HepG2 (cell line): ENCODE results near the gene EVA1A. TPM values are rescaled to one million over a fixed set of nuclear protein-coding genes. Genes with fewer than 3 reads are reported as not detected.

Source experiments
- MIER2 ChIP-seq: IDR thresholded peaks from 2 replicates; pipeline ENCODE4 v1.6.1; 2016; ENCODE audit warnings: missing biosample characterization, missing genetic modification reagents
- MIER3 ChIP-seq: IDR thresholded peaks from 2 replicates; pipeline ENCODE4 v1.6.1; 2016; ENCODE audit warnings: missing compliant biosample characterization, borderline replicate concordance
- NFRKB ChIP-seq: fragments of 450-650 bp; IDR thresholded peaks from 2 replicates; pipeline ENCODE4 v1.6.1; 2017
- PAXIP1 ChIP-seq: sonication (generic); formaldehyde crosslinking; conservative IDR thresholded peaks from 2 replicates; pipeline ENCODE4 v1.4.0; 2020; ENCODE audit warnings: mild to moderate bottlenecking, missing genetic modification reagents, moderate library complexity
- STAG1 ChIP-seq: sonication (generic); formaldehyde crosslinking; IDR thresholded peaks from 2 replicates; pipeline ENCODE4 v1.4.0; 2020; ENCODE audit warnings: missing genetic modification reagents
- TGIF2 ChIP-seq: IDR thresholded peaks from 2 replicates; pipeline ENCODE4 v1.6.1; 2016; ENCODE audit warnings: control low read depth, missing compliant biosample characterization
- ZNF136 ChIP-seq: sonication (generic); formaldehyde crosslinking; IDR thresholded peaks from 2 replicates; pipeline ENCODE4 v1.8.1; 2022; ENCODE audit warnings: low read depth, mild to moderate bottlenecking, moderate library complexity, missing genetic modification reagents
- ZNF724P ChIP-seq: sonication (generic); formaldehyde crosslinking; IDR thresholded peaks from 2 replicates; pipeline ENCODE4 v1.8.0; 2022; ENCODE audit warnings: missing genetic modification reagents, borderline replicate concordance
- ZNF737 ChIP-seq: sonication (generic); formaldehyde crosslinking; IDR thresholded peaks from 2 replicates; pipeline ENCODE4 v1.5.0; 2020; ENCODE audit warnings: missing genetic modification reagents, mild to moderate bottlenecking, borderline replicate concordance
- polyA plus RNA-seq, 8 experiments: library from polyadenylated mRNA; depleted of rRNA in 3 of 8; stranded (reverse) in 7 of 8; unstranded in 1 of 8; fragments of >200 nt; fragmentation: Illumina TruSeq in 4 of 8; extraction: Trizol in 4 of 8; gene quantifications; 2 replicates each; pipeline versions ENCODE4 v1.2.1 to v1.2.3, GENCODE V29; 2011 to 2016; ENCODE audit warnings: low read depth in 4 of 8, missing spikeins in 1 of 8, mixed read lengths in 1 of 8; ENCODE audit not compliant: insufficient read depth in 1 of 8
- total RNA-seq, 5 experiments: library from RNA; depleted of rRNA; stranded (reverse); fragments of >200 nt; fragmentation: Illumina TruSeq; extraction: Trizol; gene quantifications; 2 replicates each; pipeline ENCODE4 v1.2.3, GENCODE V29; 2016; ENCODE audit warnings: low read depth in 1 of 5
- TF ChIP-seq, protein P1 (sequence below): sonication (generic); formaldehyde crosslinking; IDR thresholded peaks from 2 replicates; pipeline ENCODE4 v1.4.0; 2020; ENCODE audit warnings: missing genetic modification reagents
- TF ChIP-seq, protein P2 (sequence below): sonication (generic); formaldehyde crosslinking; conservative IDR thresholded peaks from 2 replicates; pipeline ENCODE4 v1.4.0; 2020; ENCODE audit warnings: missing genetic modification reagents
- TF ChIP-seq, protein P3 (sequence below): sonication (generic); formaldehyde crosslinking; IDR thresholded peaks from 2 replicates; pipeline ENCODE4 v1.4.0; 2020; ENCODE audit warnings: missing genetic modification reagents

Gene EVA1A
- total and polyA plus RNA-seq, 2 of the 13 experiments (the other 11 are each of a cell fraction or from before 2014, with no cell fraction given): 57.5 to 57.8 TPM

DNA sequence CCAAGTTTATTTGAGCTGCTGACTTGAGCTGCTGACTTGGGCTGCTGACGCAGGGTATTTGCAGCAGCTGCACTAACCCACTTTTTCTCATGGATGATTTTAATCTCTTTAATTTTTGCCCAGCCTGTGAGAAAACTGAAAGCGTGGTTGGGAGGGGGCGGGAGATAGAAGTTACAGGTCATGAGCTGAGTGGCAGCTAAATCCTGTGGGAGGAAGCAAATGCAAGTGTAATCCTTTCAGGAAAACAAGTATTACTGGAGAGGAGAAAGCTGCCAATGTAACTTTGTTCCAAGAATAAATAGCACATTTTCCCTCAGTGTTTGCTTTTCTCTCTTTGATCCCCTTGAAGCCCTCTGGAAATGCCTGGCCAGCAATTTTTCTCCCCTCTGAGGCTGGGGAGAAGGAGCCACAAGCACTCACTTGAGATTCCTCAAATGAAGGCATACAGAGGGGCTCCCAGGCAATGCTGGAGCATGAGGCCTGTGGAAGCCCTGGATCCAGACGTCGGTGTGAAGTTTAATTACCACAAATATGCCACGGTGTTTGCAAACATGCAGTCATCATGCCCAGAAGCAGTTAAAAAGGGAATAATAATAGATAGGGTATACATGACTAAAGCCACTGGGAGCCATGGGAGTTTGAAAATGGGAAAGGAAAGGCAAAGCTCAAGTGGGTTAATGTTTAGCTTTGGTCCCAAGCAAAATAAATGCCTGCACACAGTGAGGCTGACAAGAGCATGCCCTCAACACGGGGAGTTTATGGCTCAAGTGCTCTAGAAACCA is 10.4 kb upstream of the EVA1A start (continued):
- TF ChIP-seq PAXIP1 (CRISPR knock-in tag): peak; percentile 94
- TF ChIP-seq MIER2 (CRISPR knock-in tag): no peak
- TF ChIP-seq ZNF136 (CRISPR knock-in tag): peak; percentile 94; the same call in 1 of the 2 replicates
- TF ChIP-seq, protein P1, sequence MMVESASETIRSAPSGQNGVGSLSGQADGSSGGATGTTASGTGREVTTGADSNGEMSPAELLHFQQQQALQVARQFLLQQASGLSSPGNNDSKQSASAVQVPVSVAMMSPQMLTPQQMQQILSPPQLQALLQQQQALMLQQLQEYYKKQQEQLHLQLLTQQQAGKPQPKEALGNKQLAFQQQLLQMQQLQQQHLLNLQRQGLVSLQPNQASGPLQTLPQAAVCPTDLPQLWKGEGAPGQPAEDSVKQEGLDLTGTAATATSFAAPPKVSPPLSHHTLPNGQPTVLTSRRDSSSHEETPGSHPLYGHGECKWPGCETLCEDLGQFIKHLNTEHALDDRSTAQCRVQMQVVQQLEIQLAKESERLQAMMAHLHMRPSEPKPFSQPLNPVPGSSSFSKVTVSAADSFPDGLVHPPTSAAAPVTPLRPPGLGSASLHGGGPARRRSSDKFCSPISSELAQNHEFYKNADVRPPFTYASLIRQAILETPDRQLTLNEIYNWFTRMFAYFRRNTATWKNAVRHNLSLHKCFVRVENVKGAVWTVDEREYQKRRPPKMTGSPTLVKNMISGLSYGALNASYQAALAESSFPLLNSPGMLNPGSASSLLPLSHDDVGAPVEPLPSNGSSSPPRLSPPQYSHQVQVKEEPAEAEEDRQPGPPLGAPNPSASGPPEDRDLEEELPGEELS (CRISPR knock-in tag): peak; percentile 83
- TF ChIP-seq, protein P2, sequence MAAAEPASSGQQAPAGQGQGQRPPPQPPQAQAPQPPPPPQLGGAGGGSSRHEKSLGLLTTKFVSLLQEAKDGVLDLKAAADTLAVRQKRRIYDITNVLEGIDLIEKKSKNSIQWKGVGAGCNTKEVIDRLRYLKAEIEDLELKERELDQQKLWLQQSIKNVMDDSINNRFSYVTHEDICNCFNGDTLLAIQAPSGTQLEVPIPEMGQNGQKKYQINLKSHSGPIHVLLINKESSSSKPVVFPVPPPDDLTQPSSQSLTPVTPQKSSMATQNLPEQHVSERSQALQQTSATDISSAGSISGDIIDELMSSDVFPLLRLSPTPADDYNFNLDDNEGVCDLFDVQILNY (CRISPR knock-in tag): no peak
- TF ChIP-seq STAG1 (CRISPR knock-in tag): peak; percentile 7; the same call in 1 of the 2 replicates
- TF ChIP-seq ZNF724P (CRISPR knock-in tag): no peak
- no peak for TF ChIP-seq NFRKB
- TF ChIP-seq, protein P3, sequence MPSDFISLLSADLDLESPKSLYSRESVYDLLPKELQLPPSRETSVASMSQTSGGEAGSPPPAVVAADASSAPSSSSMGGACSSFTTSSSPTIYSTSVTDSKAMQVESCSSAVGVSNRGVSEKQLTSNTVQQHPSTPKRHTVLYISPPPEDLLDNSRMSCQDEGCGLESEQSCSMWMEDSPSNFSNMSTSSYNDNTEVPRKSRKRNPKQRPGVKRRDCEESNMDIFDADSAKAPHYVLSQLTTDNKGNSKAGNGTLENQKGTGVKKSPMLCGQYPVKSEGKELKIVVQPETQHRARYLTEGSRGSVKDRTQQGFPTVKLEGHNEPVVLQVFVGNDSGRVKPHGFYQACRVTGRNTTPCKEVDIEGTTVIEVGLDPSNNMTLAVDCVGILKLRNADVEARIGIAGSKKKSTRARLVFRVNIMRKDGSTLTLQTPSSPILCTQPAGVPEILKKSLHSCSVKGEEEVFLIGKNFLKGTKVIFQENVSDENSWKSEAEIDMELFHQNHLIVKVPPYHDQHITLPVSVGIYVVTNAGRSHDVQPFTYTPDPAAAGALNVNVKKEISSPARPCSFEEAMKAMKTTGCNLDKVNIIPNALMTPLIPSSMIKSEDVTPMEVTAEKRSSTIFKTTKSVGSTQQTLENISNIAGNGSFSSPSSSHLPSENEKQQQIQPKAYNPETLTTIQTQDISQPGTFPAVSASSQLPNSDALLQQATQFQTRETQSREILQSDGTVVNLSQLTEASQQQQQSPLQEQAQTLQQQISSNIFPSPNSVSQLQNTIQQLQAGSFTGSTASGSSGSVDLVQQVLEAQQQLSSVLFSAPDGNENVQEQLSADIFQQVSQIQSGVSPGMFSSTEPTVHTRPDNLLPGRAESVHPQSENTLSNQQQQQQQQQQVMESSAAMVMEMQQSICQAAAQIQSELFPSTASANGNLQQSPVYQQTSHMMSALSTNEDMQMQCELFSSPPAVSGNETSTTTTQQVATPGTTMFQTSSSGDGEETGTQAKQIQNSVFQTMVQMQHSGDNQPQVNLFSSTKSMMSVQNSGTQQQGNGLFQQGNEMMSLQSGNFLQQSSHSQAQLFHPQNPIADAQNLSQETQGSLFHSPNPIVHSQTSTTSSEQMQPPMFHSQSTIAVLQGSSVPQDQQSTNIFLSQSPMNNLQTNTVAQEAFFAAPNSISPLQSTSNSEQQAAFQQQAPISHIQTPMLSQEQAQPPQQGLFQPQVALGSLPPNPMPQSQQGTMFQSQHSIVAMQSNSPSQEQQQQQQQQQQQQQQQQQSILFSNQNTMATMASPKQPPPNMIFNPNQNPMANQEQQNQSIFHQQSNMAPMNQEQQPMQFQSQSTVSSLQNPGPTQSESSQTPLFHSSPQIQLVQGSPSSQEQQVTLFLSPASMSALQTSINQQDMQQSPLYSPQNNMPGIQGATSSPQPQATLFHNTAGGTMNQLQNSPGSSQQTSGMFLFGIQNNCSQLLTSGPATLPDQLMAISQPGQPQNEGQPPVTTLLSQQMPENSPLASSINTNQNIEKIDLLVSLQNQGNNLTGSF (CRISPR knock-in tag): no peak
- TF ChIP-seq TGIF2 (CRISPR knock-in tag): 0 out of 2 replicates have a peak, but pooled peaks have one; percentile 48
- no peak for TF ChIP-seq ZNF737 (CRISPR knock-in tag)
- no peak for TF ChIP-seq MIER3 (CRISPR knock-in tag)
